Activated CD4-positive, alpha-beta T cell treated with anti-CD3 and anti-CD28 coated beads, Interleukin-2, amount 50 U/mL, for 48 hours (primary cell): ENCODE results near the gene TIMM9.
"Not testable (repeated sequence)": the region's sequence is repeated elsewhere in the genome, so short reads cannot be mapped to it uniquely, and the experiment has no call there.

ENCODE experiments used
- DNase-seq, 2 experiments: peaks; one replicate each; pipeline ENCODE4 v3.0.0-alpha.2; 2020

The TIMM9 gene

DNA sequence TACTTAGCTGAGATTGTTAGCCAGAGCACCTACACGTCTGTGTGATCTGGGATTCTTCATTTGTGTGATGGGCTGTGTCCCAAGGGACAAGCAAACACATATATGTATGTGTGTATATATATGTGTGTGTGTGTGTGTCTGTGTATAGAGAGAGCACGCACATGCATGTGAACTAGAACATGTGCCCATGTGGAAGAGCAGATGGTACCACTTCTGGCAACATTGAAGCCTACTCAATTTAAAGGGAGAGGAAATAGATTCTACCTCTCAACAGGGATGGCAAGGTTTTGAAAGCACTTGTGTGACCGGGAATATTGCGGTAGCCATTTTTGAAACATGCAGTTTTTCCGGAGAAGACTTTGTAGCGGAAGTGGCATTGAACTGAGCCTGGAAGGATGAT, 30.2 kb downstream of the TIMM9 start:
- DNase-seq = no peak

DNA sequence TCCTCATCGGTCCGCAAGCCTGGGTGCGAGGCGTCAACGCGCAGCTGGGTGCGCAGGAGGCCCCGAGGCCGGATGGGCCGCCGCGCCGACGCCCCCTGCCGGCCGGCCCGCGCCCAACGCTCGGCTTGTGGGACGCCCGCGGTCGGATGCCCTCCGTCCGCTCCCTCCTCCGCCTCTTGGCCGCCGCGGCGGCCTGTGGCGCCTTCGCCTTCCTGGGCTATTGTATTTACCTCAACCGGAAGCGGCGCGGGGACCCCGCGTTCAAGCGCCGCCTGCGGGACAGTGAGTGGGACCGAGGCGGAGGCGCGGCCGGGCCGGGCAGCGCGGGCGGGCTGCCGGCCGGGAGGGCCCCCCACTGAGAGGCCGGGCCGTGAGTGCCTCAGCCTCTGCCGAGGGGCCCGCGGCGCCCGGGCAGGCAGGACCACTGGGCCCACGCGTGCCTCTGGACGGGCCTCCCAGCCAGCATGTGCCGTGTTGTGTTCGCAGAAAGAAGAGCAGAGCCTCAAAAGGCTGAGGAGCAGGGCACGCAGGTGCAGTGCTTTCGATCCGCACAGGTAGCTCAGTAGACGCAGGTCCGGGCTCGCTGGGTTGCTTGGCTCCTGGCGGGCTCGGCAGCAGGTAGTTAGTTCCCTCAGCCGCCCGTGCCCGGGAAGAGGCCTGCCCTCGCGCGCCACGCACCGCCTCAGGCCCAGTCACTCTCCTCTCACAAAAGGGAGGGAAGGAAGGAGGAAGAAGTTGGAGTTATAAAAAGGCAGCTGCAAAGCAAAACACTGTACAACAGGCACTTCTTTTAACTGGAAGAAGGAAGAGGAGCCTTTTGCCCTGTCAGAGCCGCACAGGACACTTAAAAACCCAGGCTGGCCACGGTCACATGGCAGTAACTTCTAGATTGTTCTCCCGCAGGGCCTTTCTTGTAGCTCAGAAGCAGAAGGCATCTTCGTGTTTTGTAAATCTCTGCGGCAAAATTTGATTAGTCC, 31.2 kb downstream of the TIMM9 start, which contains the start of gene TOMM20L:
Gene TOMM20L, plus strand, starts transcription at position 119 of the 977 bp plus-strand sequence. Its CDS starts 28 bp downstream, at position 147.
- DNase-seq = peak; percentile 72 to 79

DNA sequence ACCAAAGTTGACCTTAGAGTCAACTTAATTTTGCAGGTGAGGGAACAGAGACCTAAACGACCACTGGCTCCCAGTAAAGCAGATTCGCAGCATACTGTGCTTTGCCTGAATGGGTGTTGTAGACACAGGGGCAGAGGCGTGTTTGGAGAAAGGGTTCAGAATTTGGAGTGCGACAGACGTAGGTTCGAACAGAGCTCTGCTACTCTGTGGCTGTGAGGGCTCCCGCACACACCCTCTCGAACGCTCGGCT, 31.8 kb downstream of the TIMM9 start:
- no peak for DNase-seq

DNA sequence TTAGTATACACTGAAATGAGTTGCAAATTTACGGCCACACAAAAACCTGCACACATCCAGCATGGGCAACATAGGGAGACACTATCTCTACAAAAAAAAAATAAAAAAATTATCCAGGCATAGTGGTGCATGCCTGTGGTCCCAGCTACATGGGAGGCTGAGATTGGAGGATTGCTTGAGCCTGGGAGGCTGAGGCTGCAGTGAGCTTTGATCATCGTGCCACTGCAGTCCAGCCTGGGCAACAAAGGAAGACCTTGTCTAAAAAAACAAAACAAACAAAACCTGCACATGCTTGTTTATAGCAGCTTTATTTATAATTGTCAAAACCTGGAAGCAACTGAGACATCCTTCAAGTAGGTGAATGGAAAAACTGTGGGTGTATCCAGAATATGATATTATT, 36.5 kb downstream of the TIMM9 start:
- no peak for DNase-seq

DNA sequence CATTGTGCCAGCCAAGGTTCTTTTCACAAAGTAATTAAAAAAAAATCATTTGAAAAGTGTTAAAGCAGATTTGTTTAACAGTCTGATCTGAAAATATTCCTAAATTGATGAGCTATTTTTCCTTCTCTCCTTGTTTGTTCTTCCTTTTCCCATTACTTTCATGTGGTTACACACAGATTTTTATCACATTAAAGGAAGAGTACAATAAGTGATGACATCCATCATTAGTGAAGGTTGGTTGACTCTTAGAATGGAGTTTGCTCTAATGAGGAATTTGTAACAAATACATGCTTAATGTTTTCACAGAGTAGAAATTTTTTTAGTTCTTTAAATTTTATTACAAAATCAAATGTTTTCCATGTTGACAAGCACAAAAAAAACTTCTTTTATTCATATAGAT, 50.5 kb downstream of the TIMM9 start:
- no peak for DNase-seq

DNA sequence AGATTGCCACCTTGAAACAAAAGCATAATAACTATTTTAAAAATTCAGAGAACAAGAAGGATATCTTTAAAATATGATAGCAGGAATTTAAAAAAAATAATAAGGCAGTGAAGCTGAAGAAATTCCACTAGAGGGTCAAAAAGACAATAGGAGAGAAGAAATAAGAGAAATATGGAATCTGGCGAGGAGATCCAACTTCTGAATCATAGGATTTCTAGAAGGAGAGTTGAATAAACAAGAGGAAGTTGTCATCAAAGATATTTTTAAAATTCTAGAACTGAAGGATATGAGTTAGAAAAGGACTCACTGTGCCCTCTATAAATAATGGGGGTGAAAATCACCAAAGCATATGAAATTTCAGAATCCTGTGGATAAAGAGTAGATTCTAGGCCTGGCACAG, 58.4 kb downstream of the TIMM9 start:
- no peak for DNase-seq

DNA sequence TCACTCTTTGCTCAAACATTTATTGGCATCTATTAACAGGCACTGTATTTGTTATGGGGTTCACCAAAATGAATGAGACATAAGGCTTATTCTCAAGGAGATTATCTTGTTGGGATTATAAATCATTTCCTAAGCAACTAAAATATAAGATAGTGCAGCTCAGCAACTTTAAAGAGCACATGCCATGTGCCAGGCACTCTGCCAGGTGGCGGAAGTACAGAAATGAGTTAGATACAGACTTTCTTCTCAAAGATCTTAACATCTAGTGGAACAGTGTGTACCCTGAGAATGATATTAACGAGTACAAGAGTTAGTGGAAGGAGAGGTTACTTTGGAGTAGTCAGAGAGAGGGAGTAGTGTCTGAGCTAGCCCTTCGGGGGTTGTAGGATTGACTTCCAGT, 60.0 kb downstream of the TIMM9 start:
- DNase-seq = no peak

DNA sequence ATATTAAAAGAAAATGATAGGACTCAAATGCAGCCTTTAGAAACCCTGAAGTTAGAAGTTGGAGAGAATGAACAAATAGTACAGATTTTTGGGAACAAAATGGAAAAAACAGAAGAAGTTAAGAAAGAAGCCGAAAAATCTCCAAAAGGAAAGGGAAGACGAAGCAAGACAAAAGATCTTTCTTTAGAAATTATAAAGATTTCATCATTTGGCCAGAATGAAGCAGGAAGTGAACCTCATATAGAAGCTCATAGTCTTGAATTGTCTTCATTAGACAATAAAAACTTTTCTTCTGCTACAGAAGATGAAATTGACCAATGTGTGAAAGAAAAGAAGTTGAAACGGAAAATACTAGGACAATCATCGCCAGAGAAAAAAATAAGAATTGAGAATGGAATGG, 63.0 kb downstream of the TIMM9 start:
- DNase-seq = no peak

DNA sequence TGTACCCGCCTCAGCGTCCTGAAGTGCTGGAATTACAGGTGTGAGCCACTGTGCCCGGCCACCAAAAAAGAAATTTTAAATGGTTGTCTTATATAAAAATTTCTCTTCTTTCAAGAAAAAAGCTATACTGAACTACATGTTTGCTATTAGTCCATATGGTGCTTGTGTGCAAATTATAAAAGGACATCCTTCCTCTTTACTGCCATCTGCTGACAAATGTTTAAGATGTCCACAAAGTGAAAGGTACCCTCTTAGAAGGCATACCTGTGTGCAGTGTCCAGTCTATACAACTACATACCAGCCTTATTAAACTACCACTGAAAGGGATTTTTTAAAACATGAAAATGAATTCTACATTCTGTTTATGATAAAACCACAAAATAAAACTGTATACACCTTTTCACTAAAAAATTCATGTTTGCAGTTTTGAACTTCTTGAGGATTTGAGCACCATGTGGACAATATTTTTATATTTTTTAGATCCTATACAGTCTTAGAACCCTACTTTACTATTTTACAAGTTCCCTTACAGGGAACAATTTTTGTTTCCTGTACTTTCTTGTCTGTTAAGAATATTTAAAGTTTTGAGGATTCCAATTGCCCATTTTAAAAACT, 64.4 kb downstream of the TIMM9 start:
- DNase-seq = no peak

DNA sequence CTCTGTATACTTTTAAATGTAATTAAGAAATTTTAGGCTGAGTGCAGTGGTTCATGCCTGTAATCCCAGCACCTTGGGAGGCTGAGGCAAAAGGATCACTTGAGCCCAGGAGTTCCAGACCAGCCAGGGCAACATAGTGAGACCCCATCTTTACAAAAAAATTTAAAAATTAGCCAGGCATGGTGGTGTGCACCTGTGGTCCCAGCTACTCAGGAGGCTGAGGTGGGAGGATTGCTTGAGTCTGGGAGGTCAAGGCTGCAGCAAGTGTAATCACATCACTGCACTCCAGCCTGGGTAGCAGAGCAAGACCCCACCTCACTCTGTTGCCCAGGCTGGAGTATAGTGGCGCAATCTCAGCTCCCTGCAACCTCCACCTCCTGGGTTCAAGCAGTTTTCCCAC, 65.1 kb downstream of the TIMM9 start:
- not testable (repeated sequence) for DNase-seq
